Lower leg skin (tissue), 4 donors: ENCODE measurements around the gene SLC9A3. TPM values are rescaled to one million over a fixed set of nuclear protein-coding genes. Genes with fewer than 3 reads are reported as not detected.

Experiments
- DNase-seq, 2 donors: peaks; one replicate each; pipeline ENCODE4 v3.0.0-alpha.2; 2019; ENCODE audit warnings: low spot score in 2 of 2
- H3K4me3 ChIP-seq: fragments of 200-600 bp; sonication (generic); 2 replicates; pipeline ENCODE4 v1.5.1; 2017; ENCODE audit warnings: mild to moderate bottlenecking, low read depth; ENCODE audit not compliant: poor library complexity, severe bottlenecking
- CTCF ChIP-seq, 3 donors: fragments of 450-650 bp; IDR thresholded peaks; one replicate each; pipeline ENCODE4 v1.5.1; 2016; ENCODE audit warnings: antibody characterized with exemption in 3 of 3, mild to moderate bottlenecking in 3 of 3, moderate library complexity in 2 of 3
- POLR2A ChIP-seq, 2 donors: fragments of 450-650 bp; IDR thresholded peaks; one replicate each; pipeline ENCODE4 v1.6.1; 2016 to 2017; ENCODE audit warnings: antibody characterized with exemption in 2 of 2, mild to moderate bottlenecking in 1 of 2, moderate library complexity in 1 of 2
- WGBS, 2 donors: methylation state at CpG; one replicate each; pipeline ENCODE4 v1.1.5; 2018; 5-methylcytosine and 5-hydroxymethylcytosine counted together
- intact Hi-C: fragments of 100-400 bp; cut with DNase I; formaldehyde crosslinking; loops from one replicate; pipeline ENCODE4 v1.15.0; 2023; ENCODE audit warnings: low total_unique reads
- total RNA-seq, 4 donors: library from RNA; depleted of rRNA; stranded (reverse); fragments of >200 nt; gene quantifications; one replicate each; pipeline ENCODE4 v1.1.0, GENCODE V29; 2016

The SLC9A3 gene
- total RNA-seq, 4 donors from 2014 or later, result 4.8 to 7.1 (median 5.8) TPM

- WGBS, 2 donors, result 89 to 95% methylated on average over 33 to 38 of the region's 38 CpGs
- intact Hi-C loops, result no loop called here
- TF ChIP-seq POLR2A (IDR thresholded peaks at IDR 0.05), result no peak
- no peak for DNase-seq
- no peak overlapping the region for H3K4me3 ChIP-seq
Observed at GRCh38 chr5:494667-495255, 29.5 kb downstream of the SLC9A3 start.

DNA sequence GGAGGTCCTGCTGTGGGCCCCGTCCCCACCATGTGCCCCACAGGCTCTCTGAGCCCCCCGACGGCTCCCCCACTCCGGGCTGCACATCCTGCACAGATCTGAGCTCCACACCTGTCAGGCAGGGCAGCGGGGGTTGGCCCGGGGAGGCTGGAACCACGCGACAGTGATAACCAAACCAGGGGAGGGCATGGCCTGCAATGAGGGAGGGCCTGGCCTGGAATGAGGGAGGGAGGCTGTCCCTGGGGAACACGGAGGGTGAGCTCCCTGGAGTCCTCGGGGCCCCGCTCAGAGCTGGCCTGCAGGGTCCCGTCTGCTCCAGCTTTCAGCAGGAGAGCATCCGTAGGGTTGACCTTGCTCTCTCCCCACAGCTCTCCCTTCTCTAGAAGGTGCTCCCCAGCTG lies 30.5 kb downstream of the SLC9A3 start:
- intact Hi-C loops, result no loop called here
- H3K4me3 ChIP-seq, result no peak overlapping the region
- no peak for DNase-seq
- no peak for TF ChIP-seq POLR2A (IDR thresholded peaks at IDR 0.05)
- WGBS, 2 donors, result 62 to 68% methylated on average over 10 to 12 of the region's 13 CpGs

DNA sequence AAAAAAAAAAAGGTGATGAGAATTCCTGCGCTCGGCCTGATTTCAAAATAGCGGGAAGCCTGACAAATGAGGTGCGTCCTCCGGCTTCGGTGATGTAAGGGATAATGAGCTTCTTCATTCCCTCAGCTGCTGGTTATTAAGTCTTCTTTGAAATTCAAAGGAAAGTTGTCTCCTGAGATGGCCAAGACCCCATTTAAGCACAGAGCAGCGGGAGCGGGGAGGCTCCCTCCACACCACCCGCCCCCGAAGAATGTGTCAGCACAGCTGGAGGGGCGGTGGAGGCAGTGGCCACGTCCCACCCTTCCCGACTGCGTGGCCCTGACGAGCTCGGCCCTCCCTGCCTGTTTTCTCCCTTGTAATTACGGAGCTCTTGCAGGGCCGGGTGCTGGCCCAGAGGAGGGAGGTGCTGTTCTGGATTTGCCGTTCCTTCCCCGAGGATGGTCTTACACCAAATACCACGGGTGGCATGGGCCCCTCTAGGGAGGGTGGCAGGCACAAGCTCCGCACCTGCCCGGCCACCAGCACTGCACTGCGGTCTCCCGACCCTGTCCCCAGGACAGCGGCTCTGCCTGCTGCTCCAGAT lies 31.0 kb downstream of the SLC9A3 start:
- DNase-seq, result no peak
- H3K4me3 ChIP-seq, result no peak overlapping the region
- TF ChIP-seq CTCF (IDR thresholded peaks at IDR 0.05), result no peak
- no peak for TF ChIP-seq POLR2A (IDR thresholded peaks at IDR 0.05)
- intact Hi-C loops, result no loop called here
- 28 to 36% methylated on average over 23 of the region's 26 CpGs for WGBS, 2 donors

GRCh38 chr5:492314-492893 lies 31.8 kb downstream of the SLC9A3 start:
- 49 to 65% methylated on average over 17 to 18 of the region's 18 CpGs for WGBS, 2 donors
- TF ChIP-seq POLR2A (IDR thresholded peaks at IDR 0.05) (no peak), CTCF (IDR thresholded peaks at IDR 0.05) (no peak)
- DNase-seq, result no peak
- no peak overlapping the region for H3K4me3 ChIP-seq
- intact Hi-C loops, result no loop called here

- H3K4me3 ChIP-seq, result no peak overlapping the region
- intact Hi-C loops, result no loop called here
- 83 to 88% methylated on average over 18 of the region's 19 CpGs for WGBS, 2 donors
- no peak for DNase-seq
- TF ChIP-seq POLR2A (IDR thresholded peaks at IDR 0.05) (no peak), CTCF (IDR thresholded peaks at IDR 0.05) (no peak)
Observed at GRCh38 chr5:491856-492155, 32.4 kb downstream of the SLC9A3 start.

- no peak overlapping the region for H3K4me3 ChIP-seq
- 77 to 89% methylated on average over 33 to 48 of the region's 52 CpGs for WGBS, 2 donors
- intact Hi-C loops, result no loop called here
- TF ChIP-seq CTCF (IDR thresholded peaks at IDR 0.05) (no peak), POLR2A (IDR thresholded peaks at IDR 0.05) (no peak)
- no peak for DNase-seq
Observed at GRCh38 chr5:491119-491855, 33.0 kb downstream of the SLC9A3 start.
